Parathyroid adenoma (tissue), 2 donors: ENCODE data around the gene RUFY4.

ENCODE experiments used
- H2AFZ ChIP-seq: fragments of 300-600 bp; sonication (generic); one replicate; pipeline ENCODE4 v1.7.0; 2017; ENCODE audit warnings: antibody characterized with exemption, mild to moderate bottlenecking
- H3K27ac ChIP-seq: fragments of 300-600 bp; sonication (generic); one replicate; pipeline ENCODE4 v1.7.0; 2017
- H3K27me3 ChIP-seq: fragments of 300-600 bp; sonication (generic); one replicate; pipeline ENCODE4 v1.7.0; 2017; ENCODE audit warnings: low read length; ENCODE audit not compliant: control insufficient read depth, insufficient read depth
- H3K36me3 ChIP-seq: fragments of 300-600 bp; sonication (generic); one replicate; pipeline ENCODE4 v1.7.0; 2017; ENCODE audit warnings: low read length; ENCODE audit not compliant: control insufficient read depth, insufficient read depth
- H3K4me1 ChIP-seq: fragments of 300-600 bp; sonication (generic); one replicate; pipeline ENCODE4 v1.7.0; 2017; ENCODE audit warnings: control low read depth
- H3K4me2 ChIP-seq: fragments of 300-600 bp; sonication (generic); one replicate; pipeline ENCODE4 v1.7.0; 2017; ENCODE audit warnings: low read length
- H3K4me3 ChIP-seq: fragments of 300-600 bp; sonication (generic); one replicate; pipeline ENCODE4 v1.7.0; 2017; ENCODE audit warnings: low read depth, low read length
- H3K79me2 ChIP-seq: fragments of 300-600 bp; sonication (generic); one replicate; pipeline ENCODE4 v1.7.0; 2017; ENCODE audit warnings: control low read depth
- H3K9ac ChIP-seq: fragments of 300-600 bp; sonication (generic); one replicate; pipeline ENCODE4 v1.7.0; 2017; ENCODE audit warnings: mild to moderate bottlenecking
- H3K9me3 ChIP-seq: fragments of 300-600 bp; sonication (generic); one replicate; pipeline ENCODE4 v1.7.0; 2017; ENCODE audit warnings: low read length; ENCODE audit not compliant: control insufficient read depth
- CTCF ChIP-seq: fragments of 300-600 bp; sonication (generic); IDR thresholded peaks from one replicate; pipeline ENCODE4 v1.7.0; 2017; ENCODE audit warnings: antibody characterized with exemption, mild to moderate bottlenecking
- donor health status: primary hyperparathyroidism.

Gene RUFY4

GRCh38 chr2:218065239-218066006 is 3.6 kb upstream of the RUFY4 start:
- no peak overlapping the region for H3K9ac ChIP-seq
- H3K36me3 ChIP-seq = no peaks in the 10 kb centered on the region
- peaks cover 2% of the 10 kb centered on the region for H3K4me1 ChIP-seq
- H3K9me3 ChIP-seq = no peaks in the 10 kb centered on the region
- H3K4me2 ChIP-seq = no peak overlapping the region
- H3K4me3 ChIP-seq = no peak overlapping the region
- no peak overlapping the region for H2AFZ ChIP-seq
- H3K27ac ChIP-seq = no peak overlapping the region
- TF ChIP-seq CTCF = no peak
- no peaks in the 10 kb centered on the region for H3K27me3 ChIP-seq
- no peaks in the 10 kb centered on the region for H3K79me2 ChIP-seq

GRCh38 chr2:218066926-218067515 is 2.0 kb upstream of the RUFY4 start:
- peaks cover 2% of the 10 kb centered on the region for H3K4me1 ChIP-seq
- no peak overlapping the region for H3K4me3 ChIP-seq
- no peak overlapping the region for H3K4me2 ChIP-seq
- no peak overlapping the region for H2AFZ ChIP-seq
- H3K79me2 ChIP-seq = no peaks in the 10 kb centered on the region
- H3K9me3 ChIP-seq = no peaks in the 10 kb centered on the region
- H3K9ac ChIP-seq = no peak overlapping the region
- TF ChIP-seq CTCF = no peak
- no peak overlapping the region for H3K27ac ChIP-seq
- no peaks in the 10 kb centered on the region for H3K27me3 ChIP-seq
- H3K36me3 ChIP-seq = no peaks in the 10 kb centered on the region

- no peak overlapping the region for H2AFZ ChIP-seq
- H3K9ac ChIP-seq = no peak overlapping the region
- no peak overlapping the region for H3K4me3 ChIP-seq
- H3K4me2 ChIP-seq = no peak overlapping the region
- H3K4me1 ChIP-seq = peaks cover 2% of the 10 kb centered on the region
- H3K79me2 ChIP-seq = no peaks in the 10 kb centered on the region
- TF ChIP-seq CTCF = no peak
- no peaks in the 10 kb centered on the region for H3K9me3 ChIP-seq
- no peaks in the 10 kb centered on the region for H3K27me3 ChIP-seq
- H3K36me3 ChIP-seq = no peaks in the 10 kb centered on the region
- H3K27ac ChIP-seq = no peak overlapping the region
Measured at GRCh38 chr2:218067523-218067922, 1.5 kb upstream of the RUFY4 start.

- H3K4me2 ChIP-seq = no peak overlapping the region
- H3K9me3 ChIP-seq = no peaks in the 10 kb centered on the region
- no peak overlapping the region for H2AFZ ChIP-seq
- no peaks in the 10 kb centered on the region for H3K79me2 ChIP-seq
- H3K4me1 ChIP-seq = peaks cover 2% of the 10 kb centered on the region
- H3K9ac ChIP-seq = no peak overlapping the region
- no peak for TF ChIP-seq CTCF
- no peaks in the 10 kb centered on the region for H3K36me3 ChIP-seq
- H3K4me3 ChIP-seq = no peak overlapping the region
- no peak overlapping the region for H3K27ac ChIP-seq
- H3K27me3 ChIP-seq = no peaks in the 10 kb centered on the region
Measured at GRCh38 chr2:218069606-218070300, 700 bp downstream of the RUFY4 start.
